HepG2 (cell line): ENCODE data around the gene CD163. TPM values are rescaled to one million over a fixed set of nuclear protein-coding genes. Genes with fewer than 3 reads are reported as not detected.

ENCODE experiments used
- ATAC-seq: fragments of 200-7000 bp; cut with Tn5 transposase; 3 replicates; pipeline ENCODE4 v1.9.1; 2020; ENCODE audit warnings: mild to moderate bottlenecking, moderate library complexity
- BruUV-seq: library from RNA; stranded (reverse); fragments of 400-500 nt; replicated peaks from 2 replicates; lab custom pipeline; 2021; lab: Mats Ljungman, UMichigan
- CTCF ChIA-PET: fragments of 300-600 bp; formaldehyde crosslinking; extraction: SDS; loops from one replicate; lab custom pipeline; 2021; ENCODE audit warnings: low total read pairs, inconsistent platforms, low intra/inter-chr PET ratio; lab: Yijun Ruan, JAX
- POLR2A ChIA-PET: fragments of 350-600 bp; sonication (Branson Sonifier 250); formaldehyde crosslinking; loops from one replicate; lab custom pipeline; 2020; ENCODE audit warnings: antibody characterized with exemption, inconsistent platforms; lab: Yijun Ruan, JAX
- DNase-seq: peaks from one replicate; pipeline ENCODE4 v3.0.0-alpha.2; 2015; ENCODE audit warnings: low spot score
- FAIRE-seq: peaks from 3 replicates; lab custom pipeline; 2011; peaks lifted over from hg19 to GRCh38; lab: Jason Lieb, UNC
- H2AFZ ChIP-seq: one replicate; pipeline ENCODE4 v1.6.1; 2011; ENCODE audit warnings: low read length, inconsistent platforms
- H3K27ac ChIP-seq: fragments of 300-600 bp; 3 replicates; pipeline ENCODE4 v1.8.0; 2011; ENCODE audit warnings: mixed run types, mild to moderate bottlenecking, mixed read lengths, low read length, inconsistent platforms; ENCODE audit not compliant: insufficient read depth; ENCODE audit errors: extremely low read length
- H3K27me3 ChIP-seq, 2 experiments: fragments of 200-600 bp in 1 of 2; 2 replicates in 1 of 2; 3 replicates in 1 of 2; pipeline versions ENCODE4 v1.6.0 to v1.8.0; 2011; ENCODE audit warnings: low read length in 2 of 2, mild to moderate bottlenecking in 2 of 2, moderate library complexity in 2 of 2, inconsistent platforms in 1 of 2; ENCODE audit not compliant: insufficient read depth in 2 of 2, control insufficient read depth in 1 of 2
- H3K36me3 ChIP-seq, 2 experiments: fragments of 200-600 bp in 1 of 2; replicated peaks in 1 of 2; 2 replicates in 1 of 2; 3 replicates in 1 of 2; pipeline versions ENCODE4 v1.5.1 to v1.8.0; 2011; ENCODE audit warnings: low read length in 2 of 2, inconsistent platforms in 1 of 2; ENCODE audit not compliant: insufficient read depth in 2 of 2, control insufficient read depth in 1 of 2
- H3K4me1 ChIP-seq: 2 replicates; pipeline ENCODE4 v1.5.1; 2012; ENCODE audit warnings: low read length, inconsistent platforms; ENCODE audit not compliant: insufficient read depth
- H3K4me2 ChIP-seq: 2 replicates; pipeline ENCODE4 v1.6.0; 2011; ENCODE audit warnings: low read depth, low read length, inconsistent platforms
- H3K4me3 ChIP-seq, 3 experiments: fragments of 200-600 bp in 1 of 3; sonication (generic), shearing (Covaris generic) in 1 of 3; replicated peaks in 1 of 3; 2 replicates each; pipeline ENCODE4 v1.5.1; 2011 to 2016; ENCODE audit warnings: low read length in 3 of 3, inconsistent platforms in 2 of 3, low read depth in 2 of 3, mild to moderate bottlenecking in 2 of 3, control low read depth in 1 of 3, mixed read lengths in 1 of 3; ENCODE audit not compliant: insufficient read depth in 1 of 3
- H3K79me2 ChIP-seq: one replicate; pipeline ENCODE4 v1.6.1; 2011; ENCODE audit warnings: low read length, inconsistent platforms; ENCODE audit not compliant: insufficient read depth
- H3K9ac ChIP-seq: 2 replicates; pipeline ENCODE4 v1.6.0; 2011; ENCODE audit warnings: mild to moderate bottlenecking, low read depth, low read length, inconsistent platforms; ENCODE audit not compliant: insufficient read depth
- H3K9me3 ChIP-seq: 2 replicates; pipeline ENCODE4 v1.5.1; 2012; ENCODE audit warnings: mild to moderate bottlenecking, low read length
- H4K20me1 ChIP-seq: 2 replicates; pipeline ENCODE4 v1.6.0; 2011; ENCODE audit warnings: inconsistent platforms, mild to moderate bottlenecking, low read length, moderate library complexity; ENCODE audit not compliant: insufficient read depth
- DR1 ChIP-seq: sonication (generic); formaldehyde crosslinking; IDR thresholded peaks from 2 replicates; pipeline ENCODE4 v1.8.0; 2021; ENCODE audit warnings: mild to moderate bottlenecking, missing genetic modification reagents, inconsistent platforms
- ELK4 ChIP-seq: sonication (generic); formaldehyde crosslinking; IDR thresholded peaks from 2 replicates; pipeline ENCODE4 v1.9.0; 2021; ENCODE audit warnings: missing genetic modification reagents, borderline replicate concordance
- HINFP ChIP-seq: sonication (generic); formaldehyde crosslinking; IDR thresholded peaks from 2 replicates; pipeline ENCODE4 v1.4.0; 2020; ENCODE audit warnings: low read depth, mild to moderate bottlenecking, missing genetic modification reagents
- KAT2B ChIP-seq: fragments of 150-350 bp; IDR thresholded peaks from 2 replicates; pipeline ENCODE4 v1.6.1; 2014; ENCODE audit warnings: low read depth, low read length, borderline replicate concordance
- MTA3 ChIP-seq: sonication (generic); formaldehyde crosslinking; IDR thresholded peaks from 2 replicates; pipeline ENCODE4 v1.4.0; 2020; ENCODE audit warnings: missing genetic modification reagents
- USF2 ChIP-seq, 2 experiments: sonication (generic) in 1 of 2; formaldehyde crosslinking in 1 of 2; IDR thresholded peaks; 2 replicates each; pipeline versions ENCODE4 v1.5.1 to v1.6.1; 2011 to 2020; ENCODE audit warnings: borderline replicate concordance in 1 of 2, low read depth in 1 of 2, low read length in 1 of 2, mild to moderate bottlenecking in 1 of 2, missing genetic modification reagents in 1 of 2, moderate library complexity in 1 of 2
- ZNF234 ChIP-seq: sonication (generic); formaldehyde crosslinking; conservative IDR thresholded peaks from 2 replicates; pipeline ENCODE4 v1.5.1; 2020; ENCODE audit warnings: mild to moderate bottlenecking, missing genetic modification reagents
- ZNF3 ChIP-seq: IDR thresholded peaks from 2 replicates; pipeline ENCODE4 v1.7.0; 2017; ENCODE audit warnings: inconsistent platforms
- ZNF331 ChIP-seq: sonication (generic); formaldehyde crosslinking; IDR thresholded peaks from 2 replicates; pipeline ENCODE4 v1.4.0; 2020; ENCODE audit warnings: missing genetic modification reagents
- WGBS: methylation state at CpG from one replicate; pipeline ENCODE4 v1.1.6; 2017; ENCODE audit warnings: low lambda C conversion rate; 5-methylcytosine and 5-hydroxymethylcytosine counted together
- in situ Hi-C: cut with HindIII; loops from 2 replicates; pipeline ENCODE4 v1.10.0; 2017; ENCODE audit warnings: low pct_unique_long_range_greater_than_20kb; ENCODE audit not compliant: extremely low pct_ligation_motif_present
- intact Hi-C: fragments of 100-400 bp; cut with micrococcal nuclease; formaldehyde crosslinking; loops from one replicate; pipeline ENCODE4 v1.10.0; 2022; ENCODE audit not compliant: unreplicated experiment
- polyA plus RNA-seq, 8 experiments: library from polyadenylated mRNA; depleted of rRNA in 3 of 8; stranded (reverse) in 7 of 8; unstranded in 1 of 8; fragments of >200 nt; fragmentation: Illumina TruSeq in 4 of 8; extraction: Trizol in 4 of 8; gene quantifications; 2 replicates each; pipeline versions ENCODE4 v1.2.1 to v1.2.3, GENCODE V29; 2011 to 2016; ENCODE audit warnings: low read depth in 4 of 8, missing spikeins in 1 of 8, mixed read lengths in 1 of 8; ENCODE audit not compliant: insufficient read depth in 1 of 8
- total RNA-seq, 5 experiments: library from RNA; depleted of rRNA; stranded (reverse); fragments of >200 nt; fragmentation: Illumina TruSeq; extraction: Trizol; gene quantifications; 2 replicates each; pipeline ENCODE4 v1.2.3, GENCODE V29; 2016; ENCODE audit warnings: low read depth in 1 of 5
- TF ChIP-seq, protein P1 (sequence below): fragments of 450-650 bp; IDR thresholded peaks from 2 replicates; pipeline ENCODE4 v1.6.1; 2017

Gene CD163
- total and polyA plus RNA-seq, 2 of the 13 experiments (the other 11 are each of a cell fraction or from before 2014, with no cell fraction given): not detected

- Histone ChIP-seq H3K79me2 (no peaks in the 10 kb centered on the region), H3K9ac (no peak overlapping the region), H3K4me1 (peaks cover 8% of the 10 kb centered on the region), H3K4me3 (no peak overlapping the region), H3K36me3 (no peaks in the 10 kb centered on the region), H3K27me3 (no peaks in the 10 kb centered on the region; a peak in 1 of 5 replicates), H4K20me1 (no peaks in the 10 kb centered on the region), H3K9me3 (no peaks in the 10 kb centered on the region), H3K27ac (no peak overlapping the region), H2AFZ (no peak overlapping the region), H3K4me2 (peak overlapping the region; percentile 32; the same call in 1 of the 2 replicates)
- ChIA-PET CTCF (no interaction called here), POLR2A (no interaction called here)
- ATAC-seq (no peak; the same call in 2 of the 3 replicates), FAIRE-seq (no peak), DNase-seq (peak; percentile 26)
- 4% methylated on average over 2 of the region's 3 CpGs for WGBS
- TF ChIP-seq, protein P1, sequence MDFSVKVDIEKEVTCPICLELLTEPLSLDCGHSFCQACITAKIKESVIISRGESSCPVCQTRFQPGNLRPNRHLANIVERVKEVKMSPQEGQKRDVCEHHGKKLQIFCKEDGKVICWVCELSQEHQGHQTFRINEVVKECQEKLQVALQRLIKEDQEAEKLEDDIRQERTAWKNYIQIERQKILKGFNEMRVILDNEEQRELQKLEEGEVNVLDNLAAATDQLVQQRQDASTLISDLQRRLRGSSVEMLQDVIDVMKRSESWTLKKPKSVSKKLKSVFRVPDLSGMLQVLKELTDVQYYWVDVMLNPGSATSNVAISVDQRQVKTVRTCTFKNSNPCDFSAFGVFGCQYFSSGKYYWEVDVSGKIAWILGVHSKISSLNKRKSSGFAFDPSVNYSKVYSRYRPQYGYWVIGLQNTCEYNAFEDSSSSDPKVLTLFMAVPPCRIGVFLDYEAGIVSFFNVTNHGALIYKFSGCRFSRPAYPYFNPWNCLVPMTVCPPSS: no peak
- TF ChIP-seq DR1 (CRISPR knock-in tag): no peak
- no peak for TF ChIP-seq KAT2B
- TF ChIP-seq ZNF331: no peak
- no peak for TF ChIP-seq USF2 (IDR thresholded peaks at IDR 0.05; ENCODE audit: low read depth, low read length)
- TF ChIP-seq USF2 (CRISPR knock-in tag; IDR thresholded peaks at IDR 0.05; ENCODE audit: borderline replicate concordance): no peak
- TF ChIP-seq ZNF234: no peak
- no peak for TF ChIP-seq MTA3 (CRISPR knock-in tag)
- no peak for TF ChIP-seq ELK4 (CRISPR knock-in tag)
- TF ChIP-seq HINFP: no peak
- TF ChIP-seq ZNF3 (CRISPR knock-in tag): no peak
- no TSS peak for BruUV-seq
- intact Hi-C loops (no loop called here), in situ Hi-C loops (no loop called here)
Observed at GRCh38 chr12:7493006-7493405, 10.6 kb downstream of the CD163 start.
